Measurements from ENCODE around the gene JSRP1.
"Not testable (repeated sequence)": the region's sequence is repeated elsewhere in the genome, so short reads cannot be mapped to it uniquely, and the experiment has no call there.

JSRP1 gene

DNA sequence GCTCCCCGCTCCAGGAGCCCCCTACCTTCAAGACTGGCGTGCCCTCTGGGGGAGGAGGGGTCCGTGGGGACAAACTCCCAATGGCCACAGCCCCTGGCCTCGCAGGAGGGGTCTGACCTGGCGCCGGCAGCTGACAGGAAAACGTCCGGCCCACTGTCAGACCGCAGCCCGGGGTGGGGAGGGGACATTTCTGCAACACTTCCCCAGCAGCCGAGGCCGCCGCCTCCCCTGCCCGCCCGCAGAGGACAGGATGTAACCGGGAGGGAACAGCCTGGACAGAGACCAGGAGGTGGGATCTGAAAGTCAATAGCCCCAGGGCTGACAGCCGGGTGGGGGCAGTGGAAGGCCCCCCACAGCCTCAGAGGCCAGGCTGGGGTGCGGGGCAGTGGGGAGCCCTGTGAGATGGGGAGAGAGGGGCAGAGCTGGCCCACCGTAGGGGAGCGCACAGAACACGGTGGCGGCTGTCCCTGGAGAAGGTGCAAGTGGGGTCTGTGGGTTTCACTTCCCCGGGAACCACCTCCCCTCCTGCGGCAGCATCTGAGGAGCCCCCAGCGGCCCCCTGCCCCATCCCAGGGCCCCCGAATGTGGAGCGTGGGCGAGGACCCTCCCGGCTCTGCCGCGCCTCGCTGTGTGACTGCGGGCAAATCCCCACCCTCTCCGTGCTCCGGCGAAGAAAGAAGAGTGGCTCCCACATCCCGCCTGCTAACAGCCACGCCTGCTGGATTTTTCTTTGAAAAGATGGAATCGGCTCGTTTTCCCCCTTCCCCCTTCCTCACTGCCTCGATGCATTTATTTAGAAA lies 26.0 kb upstream of the JSRP1 start, which contains the start of gene PEAK3:
Gene PEAK3 (minus strand): TSS at position 114 of the 800 bp plus-strand sequence. CDS start 1,244 bp downstream, outside the sequence.
- peak; percentile 28 for DNase-seq

DNA sequence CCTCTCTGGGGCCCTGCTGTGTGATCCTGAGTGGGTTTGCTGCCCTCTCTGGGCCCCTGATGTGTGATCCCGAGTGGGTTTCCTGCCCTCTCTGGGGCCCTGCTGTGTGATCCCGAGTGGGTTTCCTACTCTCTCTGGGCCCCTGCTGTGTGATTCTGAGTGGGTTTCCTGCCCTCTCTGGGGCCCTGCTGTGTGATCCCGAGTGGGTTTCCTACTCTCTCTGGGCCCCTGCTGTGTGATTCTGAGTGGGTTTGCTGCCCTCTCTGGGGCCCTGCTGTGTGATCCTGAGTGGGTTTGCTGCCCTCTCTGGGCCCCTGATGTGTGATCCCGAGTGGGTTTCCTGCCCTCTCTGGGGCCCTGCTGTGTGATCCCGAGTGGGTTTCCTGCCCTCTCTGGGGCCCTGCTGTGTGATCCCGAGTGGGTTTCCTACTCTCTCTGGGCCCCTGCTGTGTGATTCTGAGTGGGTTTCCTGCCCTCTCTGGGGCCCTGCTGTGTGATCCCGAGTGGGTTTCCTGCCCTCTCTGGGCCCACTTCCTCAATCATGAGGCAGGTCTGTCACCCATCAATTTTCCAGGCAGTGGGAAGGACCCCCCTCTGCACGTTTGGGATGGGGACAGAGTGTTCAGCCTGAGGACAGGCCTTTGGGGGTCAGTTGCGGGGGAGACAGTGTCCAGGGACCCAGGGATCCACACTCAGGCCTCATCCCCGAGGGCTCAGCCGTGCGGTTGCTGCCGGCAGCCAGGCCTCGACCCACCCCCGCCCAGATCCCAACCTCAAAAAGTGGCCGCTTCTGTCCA lies 25.2 kb upstream of the JSRP1 start:
- DNase-seq: not testable (repeated sequence)

DNA sequence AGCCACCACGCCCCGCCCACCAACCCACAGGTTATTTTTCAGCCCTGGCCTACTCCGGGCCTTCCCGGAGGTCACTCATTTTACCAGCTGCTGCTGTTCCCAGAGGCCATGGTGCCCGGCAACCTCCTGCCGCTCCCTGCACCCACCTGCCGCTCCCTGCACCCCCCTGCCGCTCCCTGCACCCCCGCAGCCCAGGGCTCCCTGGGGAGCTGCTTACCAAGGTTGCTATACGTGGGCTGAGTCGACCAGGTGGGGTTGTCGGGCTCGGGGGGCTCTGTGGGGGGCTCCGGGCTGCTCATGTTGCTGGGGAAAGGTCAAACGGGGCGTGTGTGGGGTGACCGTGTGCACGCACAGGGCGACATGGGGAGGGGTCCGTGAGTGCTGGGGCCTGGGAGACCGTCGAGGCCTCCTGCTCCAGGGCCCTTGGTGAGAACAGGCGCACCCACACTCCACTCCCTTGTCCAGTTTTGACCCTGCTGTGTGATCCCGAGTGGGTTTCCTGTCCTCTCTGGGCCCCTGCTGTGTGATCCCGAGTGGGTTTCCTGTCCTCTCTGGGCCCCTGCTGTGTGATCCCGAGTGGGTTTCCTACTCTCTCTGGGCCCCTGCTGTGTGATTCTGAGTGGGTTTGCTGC lies 24.5 kb upstream of the JSRP1 start:
- DNase-seq: no peak

DNA sequence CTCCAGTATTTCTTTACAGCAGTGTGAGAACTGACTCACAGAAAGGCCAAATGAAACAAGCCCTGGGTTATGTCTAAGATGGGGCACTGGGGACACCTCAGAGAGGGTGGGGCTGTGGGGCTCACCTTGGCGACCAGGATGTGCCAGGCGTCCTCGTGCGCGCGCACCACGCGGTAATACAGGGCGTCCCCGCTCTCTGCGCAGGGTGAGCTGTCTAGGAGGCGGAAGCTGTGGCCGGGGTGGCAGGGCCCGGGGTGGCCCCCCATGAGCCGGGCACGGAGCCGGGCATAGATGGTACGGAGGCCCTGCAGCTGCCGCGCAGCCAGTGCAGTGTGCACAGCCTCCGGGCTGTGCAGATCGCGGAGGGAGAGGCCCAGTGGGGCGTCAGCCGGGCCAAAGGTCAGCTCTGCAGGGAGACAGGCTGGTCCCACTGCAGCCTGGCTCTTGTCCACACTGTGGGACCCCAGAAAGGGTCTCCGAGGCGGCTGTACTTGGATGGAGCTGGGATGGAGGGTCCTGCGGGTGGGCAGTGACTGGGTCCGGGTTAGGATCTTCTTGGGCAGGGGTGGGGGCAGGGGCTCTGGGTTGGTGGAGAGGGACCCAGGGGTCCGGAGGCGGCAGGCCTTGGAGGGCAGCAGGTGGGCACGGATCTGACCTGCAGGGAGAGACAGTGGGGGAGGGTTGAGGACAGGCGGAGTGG lies 22.4 kb upstream of the JSRP1 start:
- DNase-seq: no peak

DNA sequence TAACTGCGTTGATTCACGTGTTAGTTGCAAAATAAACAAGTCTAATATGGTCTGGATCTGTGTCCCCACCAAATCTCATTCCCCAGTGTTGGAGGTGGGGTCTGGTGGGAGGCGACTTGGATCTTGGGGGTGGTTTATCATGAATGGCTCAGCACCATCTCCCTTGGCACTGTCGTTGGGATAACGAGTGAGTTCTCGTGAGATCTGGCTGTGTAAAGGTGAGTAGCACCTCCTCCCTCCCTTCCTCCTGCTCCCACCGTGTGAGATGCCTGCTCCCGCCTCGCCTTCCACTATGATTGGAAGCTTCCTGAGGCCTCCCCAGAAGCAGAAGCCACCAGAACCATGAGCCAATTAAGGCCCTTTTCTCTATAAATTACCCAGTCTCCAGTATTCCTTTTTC lies 20.9 kb upstream of the JSRP1 start:
- DNase-seq: no peak

DNA sequence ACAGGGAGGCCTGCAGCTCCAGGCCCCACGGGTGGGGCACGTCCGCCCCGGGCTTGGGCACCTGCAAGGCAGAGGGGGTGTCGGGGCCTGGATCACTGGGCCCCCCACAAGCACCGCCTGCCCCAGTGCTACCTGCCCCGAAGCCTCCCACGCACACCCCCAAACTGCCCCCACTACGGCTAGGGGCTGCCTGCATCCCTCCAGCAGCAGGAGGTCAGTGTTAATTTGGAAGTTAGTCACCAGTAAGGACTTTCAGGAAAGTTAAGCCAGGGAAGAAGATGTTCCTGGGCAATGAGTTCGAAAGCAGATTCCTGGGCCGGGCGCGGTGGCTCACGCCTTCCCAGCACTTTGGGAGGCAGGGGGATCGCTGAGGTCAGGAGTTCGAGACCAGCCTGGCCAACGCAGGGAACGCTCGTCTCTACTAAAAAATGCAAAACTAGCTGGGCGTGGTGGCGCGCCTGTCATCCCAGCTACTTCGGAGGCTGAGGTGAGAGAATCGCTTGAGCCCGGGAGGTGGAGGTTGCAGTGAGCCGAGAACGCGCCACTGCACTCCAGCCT lies 20.3 kb upstream of the JSRP1 start:
- DNase-seq: no peak

DNA sequence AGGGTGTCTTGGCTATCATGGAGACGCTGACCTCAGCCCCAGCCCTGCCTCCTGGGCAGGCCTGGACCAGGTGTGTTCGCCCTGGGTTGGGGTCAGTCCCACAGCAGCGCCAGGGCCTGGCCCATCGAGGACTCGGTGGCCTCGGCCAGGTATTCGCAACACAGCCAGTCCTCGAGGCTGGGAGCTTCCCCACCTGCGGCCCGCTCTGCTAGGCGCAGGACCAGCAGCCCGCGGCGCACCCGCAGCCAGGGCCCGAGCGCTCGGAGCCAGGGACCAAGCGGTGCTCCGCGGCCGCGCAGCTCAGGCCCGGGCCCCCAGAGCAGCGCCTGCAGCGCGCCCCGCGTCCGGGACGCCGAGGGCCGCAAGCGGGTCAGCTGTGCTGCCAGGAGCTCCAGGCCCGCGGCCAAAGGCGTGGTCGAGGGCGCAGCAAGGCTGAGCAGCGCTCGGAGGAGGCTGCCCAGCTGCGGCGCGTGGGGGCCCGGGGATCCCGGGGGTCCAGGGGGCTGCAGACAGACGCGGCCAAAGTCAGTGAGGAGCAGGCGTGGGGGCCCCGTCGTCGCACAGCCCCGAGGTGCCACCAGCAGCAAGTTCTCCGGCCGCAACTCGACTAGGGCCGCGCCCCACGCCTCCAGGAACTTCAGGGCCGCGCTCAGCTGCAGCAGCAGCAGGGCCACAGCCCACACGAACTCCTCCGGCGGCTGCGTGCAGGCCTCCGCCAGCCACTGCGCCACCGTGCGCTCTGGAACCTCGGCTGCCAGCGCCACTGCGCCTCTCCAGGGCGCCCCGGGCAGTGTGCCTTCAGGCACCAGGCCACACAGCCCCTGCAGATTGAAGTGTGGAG lies 19.6 kb upstream of the JSRP1 start:
- DNase-seq: no peak

DNA sequence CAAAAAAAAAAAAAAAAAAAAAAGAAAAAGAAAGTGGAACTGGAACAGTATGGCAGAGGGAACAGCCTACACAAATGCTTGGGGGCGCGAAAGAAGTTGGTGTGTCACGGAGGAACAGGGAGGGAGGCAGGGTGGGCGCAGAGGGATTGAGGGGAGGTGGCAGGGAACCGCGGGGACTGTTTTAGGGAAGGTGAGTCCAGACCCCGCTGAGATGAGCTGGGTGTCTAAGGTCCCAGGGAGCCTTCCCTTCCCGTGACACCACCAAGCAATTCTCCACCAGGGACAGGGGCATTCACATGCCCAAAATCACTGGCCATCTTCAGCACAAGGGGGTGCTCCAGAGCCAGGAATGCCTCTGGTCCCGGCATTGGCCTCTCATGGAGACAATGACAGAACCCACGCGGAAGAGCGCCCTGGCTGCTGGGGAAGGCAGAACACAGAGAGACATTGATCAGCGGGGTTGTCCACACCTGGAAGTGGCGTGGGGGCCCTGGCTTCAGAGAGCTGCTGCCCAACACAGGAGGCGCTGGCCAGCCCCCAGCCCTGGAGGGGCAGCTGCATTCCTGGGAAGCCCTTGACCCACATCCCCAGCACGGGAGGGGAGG lies 18.8 kb upstream of the JSRP1 start:
- peak; percentile 76 for DNase-seq

DNA sequence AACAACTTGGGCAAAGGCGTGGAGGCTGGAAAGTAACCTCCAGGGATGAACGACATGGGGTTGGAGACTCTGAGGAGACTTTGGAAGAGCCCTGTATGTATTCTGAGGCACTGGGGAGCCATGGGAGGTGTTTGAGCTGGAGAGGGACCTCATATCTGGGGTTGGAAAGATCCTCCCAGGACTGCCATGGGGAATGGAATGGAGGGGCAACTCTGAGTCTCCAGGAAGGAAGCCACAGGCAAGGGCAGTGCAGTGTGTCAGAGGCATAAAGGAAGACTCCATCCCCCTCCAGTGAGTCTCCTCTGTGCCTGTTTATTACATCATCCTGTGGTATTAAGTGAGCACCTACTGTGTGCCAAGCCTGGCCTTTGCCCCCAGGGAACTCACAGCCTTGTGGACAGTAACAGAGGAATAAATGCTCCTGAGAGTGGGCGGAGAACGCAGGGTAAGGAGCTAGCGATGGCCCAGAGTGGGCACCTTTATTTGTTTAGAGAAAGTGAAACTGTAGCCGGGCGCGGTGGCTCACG lies 18.0 kb upstream of the JSRP1 start:
- DNase-seq: no peak

DNA sequence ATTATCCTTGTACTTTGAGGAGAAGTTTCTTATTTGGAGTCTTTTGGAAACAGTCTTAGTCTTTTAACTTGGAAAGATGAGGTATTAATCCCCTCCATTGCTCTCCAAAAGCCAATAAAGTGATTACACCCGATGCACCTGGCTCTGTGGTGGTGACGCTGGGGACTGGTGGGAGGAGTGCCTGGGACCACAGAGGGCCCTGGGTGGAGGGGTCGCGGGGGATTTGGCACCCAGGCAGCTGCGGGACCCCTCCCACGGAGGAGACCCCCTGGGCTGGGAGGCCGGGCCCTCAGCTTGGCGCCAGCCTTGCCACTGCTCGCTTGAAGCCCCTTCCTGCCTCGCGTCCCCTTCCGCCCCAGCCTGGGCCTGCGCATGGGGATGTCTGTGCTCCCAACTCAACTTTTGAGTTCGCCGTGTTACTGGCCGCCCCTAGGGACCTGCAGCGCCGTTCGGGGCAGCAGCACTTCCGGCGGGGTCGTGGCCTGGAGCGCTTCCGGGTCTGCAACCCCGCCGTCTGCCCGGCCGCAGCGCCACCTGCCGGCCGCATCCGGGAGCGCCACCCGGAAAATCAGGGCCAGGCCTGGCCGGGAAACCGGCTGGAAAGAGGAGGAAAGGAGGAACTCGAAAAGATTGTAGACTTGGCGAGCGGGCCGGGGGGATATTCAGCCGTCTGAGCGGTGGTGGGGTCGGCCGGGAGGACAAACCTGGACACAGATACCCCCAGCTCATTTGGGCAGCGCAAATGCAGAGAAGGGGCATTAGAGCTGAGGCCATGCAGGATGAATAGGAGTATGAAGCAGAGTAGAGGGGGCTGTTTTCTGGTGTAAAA lies 17.4 kb upstream of the JSRP1 start:
- DNase-seq: peak; percentile 71

DNA sequence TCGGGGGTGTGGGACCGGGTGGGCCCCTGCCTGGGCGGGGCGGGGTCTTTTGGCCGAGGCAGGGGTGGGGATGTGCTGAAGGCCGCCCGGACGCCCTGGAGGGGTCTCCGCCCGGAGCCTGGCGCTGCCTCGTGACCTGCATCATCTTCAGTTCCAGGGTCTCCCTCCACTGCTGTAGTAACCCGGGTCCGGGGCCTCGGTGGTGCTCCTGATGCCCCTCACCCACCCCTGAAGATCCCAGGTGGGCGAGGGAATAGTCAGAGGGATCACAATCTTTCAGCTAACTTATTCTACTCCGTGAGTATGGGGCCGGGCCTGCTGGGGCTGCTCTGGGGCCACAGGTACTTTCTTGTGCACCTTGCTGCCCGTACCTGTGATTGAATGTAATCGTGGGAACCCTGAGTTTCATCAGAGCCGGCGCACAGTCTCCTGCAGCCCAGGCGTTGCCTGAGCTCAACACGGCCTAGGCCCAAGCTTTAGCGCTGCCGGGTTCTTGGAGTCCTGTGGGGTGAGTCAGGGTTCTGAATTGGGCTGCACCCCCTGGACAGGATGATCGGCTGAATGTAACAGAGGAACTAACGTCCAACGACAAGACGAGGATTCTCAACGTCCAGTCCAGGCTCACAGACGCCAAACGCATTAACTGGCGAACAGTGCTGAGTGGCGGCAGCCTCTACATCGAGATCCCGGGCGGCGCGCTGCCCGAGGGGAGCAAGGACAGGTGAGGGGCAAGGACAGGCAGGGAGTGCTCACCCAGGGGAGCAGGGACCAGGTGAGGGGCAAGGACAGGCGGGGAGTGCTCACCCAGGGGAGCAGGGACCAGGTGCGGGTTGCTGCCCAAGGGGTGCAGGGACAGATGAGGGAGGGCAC lies 15.3 kb upstream of the JSRP1 start:
- DNase-seq: no peak

DNA sequence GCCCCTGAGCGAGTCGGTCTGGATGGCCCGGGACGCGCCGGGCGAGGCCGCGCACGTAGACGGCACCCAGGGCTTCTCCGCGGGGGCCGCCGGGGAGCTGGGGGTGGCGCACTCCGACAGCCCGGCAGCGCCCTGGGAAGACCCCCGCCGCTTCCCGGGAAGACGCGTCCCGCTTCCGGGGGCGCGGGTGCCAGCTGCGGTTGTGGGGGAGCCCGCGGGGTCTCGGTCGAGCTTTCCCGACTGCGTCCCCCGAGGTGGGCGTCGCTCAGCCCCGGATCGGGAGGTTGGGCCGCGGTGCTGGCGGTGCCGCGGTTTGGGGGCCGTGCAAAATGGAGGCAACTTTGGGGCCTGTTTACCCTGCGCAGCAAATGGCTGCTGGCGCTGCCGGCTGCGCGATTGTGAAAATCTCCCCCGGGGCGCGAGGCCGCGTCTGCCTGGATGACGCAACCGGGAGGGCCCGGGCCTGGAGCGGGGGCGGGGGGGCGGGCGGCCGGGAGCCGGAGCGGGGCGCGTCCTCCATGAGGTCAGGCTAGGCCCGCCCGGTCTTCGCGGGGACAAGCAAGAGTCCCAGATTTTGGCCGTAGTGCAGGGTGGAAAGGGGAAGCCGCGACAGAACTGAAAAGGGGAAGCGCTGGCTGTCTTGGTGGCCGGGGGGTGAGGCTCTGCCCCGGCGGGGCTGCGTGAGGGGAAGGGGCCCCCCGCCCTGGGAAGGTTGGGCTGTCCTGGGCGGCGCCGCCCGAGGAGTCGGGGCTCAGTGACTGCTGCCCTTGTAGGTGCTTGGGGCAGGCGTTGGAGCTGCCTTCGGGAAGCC lies 14.4 kb upstream of the JSRP1 start:
- DNase-seq: peak; percentile 66

DNA sequence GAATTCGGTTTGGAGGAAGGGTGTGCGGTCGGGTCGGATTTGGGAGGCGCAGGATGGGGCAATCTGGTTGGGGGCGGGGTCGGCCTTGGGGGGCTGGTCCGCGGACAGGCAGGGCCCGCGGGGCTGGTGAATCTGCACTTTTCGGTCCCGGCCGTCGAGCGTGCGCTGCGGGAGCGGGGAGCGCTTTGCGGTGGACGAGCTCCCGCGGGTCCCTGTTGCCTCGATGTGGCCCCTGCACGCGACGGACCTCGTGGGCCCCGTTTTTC lies 13.9 kb upstream of the JSRP1 start:
- DNase-seq: no peak

DNA sequence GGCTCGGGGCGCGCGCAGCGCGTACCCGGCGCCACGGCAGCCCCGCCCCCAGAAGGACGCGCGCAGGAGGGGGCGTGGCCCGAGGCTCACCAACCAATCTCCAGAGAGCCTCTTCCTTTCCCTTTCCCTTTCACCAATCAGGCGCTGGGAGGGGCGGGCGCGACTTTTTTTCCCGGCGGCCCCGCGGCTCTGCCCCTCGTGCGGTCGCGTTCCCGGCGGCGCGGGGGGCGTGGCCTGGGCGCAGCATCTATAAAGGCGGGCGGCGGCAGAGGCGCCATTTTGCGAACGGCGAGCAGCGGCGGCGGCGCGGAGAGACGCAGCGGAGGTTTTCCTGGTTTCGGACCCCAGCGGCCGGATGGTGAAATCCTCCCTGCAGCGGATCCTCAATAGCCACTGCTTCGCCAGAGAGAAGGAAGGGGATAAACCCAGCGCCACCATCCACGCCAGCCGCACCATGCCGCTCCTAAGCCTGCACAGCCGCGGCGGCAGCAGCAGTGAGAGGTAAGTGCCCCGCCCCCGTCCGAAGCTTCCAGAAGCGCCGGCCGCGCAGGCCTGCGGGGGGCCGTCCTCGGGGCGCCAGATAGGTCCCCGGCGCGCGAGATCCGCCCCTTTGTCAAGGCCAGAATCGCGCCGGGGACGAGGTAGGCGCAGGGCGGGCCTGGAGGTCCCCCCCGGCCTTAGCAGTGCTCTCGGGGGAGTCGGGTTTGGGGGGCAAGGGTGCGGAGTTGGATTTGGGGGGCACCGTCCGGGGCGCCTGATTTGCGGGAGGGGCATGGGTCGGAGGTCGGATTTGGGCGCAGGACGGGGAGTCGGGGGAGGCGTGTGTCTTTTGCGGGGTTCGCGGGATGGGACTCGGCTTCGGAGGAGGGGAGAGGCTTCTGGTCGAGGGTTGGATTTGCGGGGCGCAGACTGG lies 13.3 kb upstream of the JSRP1 start:
- DNase-seq: peak; percentile 94

DNA sequence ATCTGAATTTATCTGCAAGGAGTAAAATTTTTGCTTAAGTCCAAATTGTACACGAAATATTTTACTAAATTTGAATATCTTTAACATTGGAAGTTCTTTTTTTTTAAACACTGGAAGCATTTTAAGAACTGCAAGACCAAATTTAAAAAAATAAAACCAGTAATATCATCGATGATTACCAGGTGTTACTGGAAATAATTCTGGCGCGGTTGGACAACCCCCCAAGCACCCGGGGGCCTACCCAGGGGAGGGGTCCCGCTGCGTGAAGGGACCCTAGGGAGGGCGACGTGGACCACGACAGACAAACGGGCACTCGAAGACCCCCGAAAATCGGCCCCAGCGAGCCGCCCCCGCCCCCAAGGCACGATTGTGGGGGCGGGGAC lies 12.6 kb upstream of the JSRP1 start:
- no peak for DNase-seq

DNA sequence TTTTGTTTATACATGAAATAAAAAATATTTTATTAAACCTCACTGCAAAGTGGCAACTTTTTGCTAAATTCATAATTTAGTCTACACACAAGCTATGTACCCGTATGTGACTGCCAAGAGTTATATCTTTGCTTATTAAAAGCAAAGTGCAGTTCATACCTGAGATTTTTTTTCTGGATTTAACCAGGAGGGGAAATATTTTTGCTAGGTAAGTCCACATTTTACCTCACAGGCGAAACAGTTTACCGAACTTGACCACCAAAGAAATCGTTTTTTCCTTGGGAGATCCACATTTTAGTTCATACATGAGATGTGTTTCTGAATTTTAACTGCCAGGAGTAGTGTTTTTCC lies 12.2 kb upstream of the JSRP1 start:
- no peak for DNase-seq

DNA sequence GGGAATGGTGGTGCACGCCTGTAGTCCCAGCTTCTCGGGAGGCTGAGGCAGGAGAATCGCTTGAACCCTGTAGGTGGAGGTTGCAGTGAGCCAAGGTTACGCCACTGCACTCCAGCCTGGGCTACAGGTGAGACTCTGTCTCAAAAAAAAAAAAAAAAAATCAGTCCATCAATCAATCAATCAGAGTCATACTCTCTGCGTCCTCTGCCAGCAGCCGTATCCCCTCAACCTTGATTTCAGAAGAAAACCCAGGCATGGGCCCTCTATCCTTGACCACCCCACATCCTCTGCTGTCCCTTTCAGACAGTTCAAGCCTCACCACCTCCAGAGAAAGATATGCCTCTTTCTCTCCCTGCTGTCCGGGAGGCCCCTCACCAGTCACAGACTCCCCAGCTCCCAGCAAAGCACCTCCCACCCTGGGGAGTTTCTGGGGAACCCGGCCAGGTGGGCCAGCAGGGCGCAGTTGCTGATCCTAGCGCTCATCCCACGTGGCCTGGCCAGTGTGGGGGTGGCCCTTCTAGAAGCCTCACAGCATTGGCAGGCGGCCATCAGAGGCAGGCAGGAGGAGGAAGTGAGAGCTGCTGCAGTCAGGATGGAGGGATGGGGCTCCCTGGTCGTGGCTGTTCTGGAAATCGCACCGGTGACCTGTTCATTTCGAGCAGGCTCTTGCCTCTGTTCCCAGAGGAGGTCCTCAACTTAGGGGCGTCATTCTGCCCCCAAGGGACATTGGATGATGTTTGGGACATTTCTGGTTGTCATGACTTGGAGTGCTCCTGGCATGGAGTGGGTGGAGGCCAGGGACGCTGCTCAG lies 10.2 kb upstream of the JSRP1 start:
- DNase-seq: peak; percentile 91
